HL-60/S4 (cell line): ENCODE results near the gene ANO1.

Source experiments
- in situ Hi-C: fragments of 300-500 bp; cut with MboI; formaldehyde crosslinking; loops from 2 replicates; pipeline ENCODE4 v1.14.3; 2022; ENCODE audit warnings: low sequenced_read_pairs

The ANO1 gene

DNA sequence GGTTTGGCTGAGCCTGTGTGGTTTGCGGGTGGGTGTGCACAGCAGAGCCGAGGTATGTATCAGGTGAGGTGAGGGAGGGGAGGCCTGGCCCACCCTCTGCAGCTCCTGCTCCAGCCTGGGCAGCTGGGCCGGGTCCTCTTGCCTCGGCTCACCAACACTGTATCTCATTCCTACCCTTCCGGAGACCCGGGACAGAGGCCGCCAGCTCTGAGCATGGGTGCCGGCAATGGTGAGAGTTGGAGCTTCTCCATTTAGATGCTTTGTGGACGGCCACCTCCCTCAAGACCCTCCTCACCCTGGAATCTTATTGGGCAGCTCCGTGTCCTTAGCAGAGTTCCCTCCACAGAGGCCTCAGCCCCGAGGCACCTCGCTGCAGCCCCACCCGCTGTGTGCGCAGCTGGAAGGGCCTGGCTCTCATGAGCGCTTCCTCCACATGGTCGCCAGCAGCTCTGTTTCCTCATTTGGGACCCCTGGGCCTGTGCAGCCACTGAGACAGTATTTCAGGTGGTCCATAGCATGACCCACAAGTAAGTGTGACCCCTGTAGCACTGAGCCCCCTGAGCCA lies 55.7 kb downstream of the ANO1 start:
- in situ Hi-C loops: no loop called here

DNA sequence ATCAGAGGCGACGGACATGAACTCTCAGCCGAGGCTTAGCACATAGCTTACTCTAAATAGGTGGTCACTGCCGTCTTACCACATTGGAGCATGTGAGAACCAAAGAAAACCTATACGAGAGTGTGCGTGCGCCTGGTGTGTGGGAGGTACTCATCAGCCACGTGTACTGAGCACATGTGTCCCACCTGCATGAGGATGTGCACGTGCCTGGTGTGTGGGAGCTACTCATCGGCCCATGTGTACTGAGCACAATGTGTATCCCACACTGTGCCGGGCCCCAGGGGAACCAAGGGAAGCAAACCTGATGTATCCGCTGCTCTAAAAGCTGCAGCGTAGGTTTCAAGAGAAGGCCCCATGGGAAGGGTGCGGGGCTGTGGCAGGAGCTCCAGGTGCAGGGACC lies 56.4 kb downstream of the ANO1 start:
- in situ Hi-C loops: no loop called here

DNA sequence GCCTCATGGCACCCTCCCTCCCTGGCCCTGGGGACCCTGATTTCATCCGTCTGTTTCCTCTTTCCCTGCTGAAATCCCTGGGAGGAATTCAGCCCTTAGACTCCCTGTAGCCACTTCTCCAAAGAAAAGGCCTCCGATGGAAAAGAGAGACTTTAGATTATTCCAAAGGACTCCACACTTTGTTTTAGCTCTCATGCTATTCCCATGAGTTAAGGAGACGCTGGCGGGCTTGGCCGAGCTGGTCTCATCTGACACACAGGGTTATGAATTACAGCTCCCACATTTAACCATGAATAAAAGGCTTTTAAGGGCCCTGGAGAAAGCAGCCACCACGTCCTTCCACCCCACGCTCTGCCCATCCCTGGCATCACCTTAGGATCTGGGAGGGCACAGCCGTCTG lies 57.0 kb downstream of the ANO1 start:
- in situ Hi-C loops: no loop called here

- in situ Hi-C loops: no loop called here
These were observed 57.5 kb downstream of the ANO1 start for GRCh38 chr11:70135625-70136059.

DNA sequence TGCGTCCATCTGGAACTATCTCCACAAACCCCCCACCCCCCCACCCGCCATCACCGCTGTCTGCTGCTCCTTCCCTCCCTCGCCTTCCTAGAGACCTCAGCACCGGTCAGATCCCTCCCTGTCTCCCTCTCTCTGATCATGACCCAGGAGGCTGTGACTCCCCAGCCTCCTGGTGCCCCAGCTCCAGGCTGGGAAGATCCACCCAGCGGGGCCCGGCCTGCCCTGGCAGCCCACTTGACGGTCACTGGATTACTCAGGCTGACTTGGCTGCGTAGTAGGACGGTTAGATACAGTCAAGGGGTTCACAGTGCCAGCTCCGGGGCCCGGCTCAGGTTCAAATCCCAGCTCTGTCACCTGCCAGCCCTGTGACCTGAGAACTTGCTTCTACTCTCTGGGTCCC lies 59.3 kb downstream of the ANO1 start:
- in situ Hi-C loops: no loop called here

- in situ Hi-C loops: no loop called here
These were observed 60.3 kb downstream of the ANO1 start for GRCh38 chr11:70138403-70138802.

DNA sequence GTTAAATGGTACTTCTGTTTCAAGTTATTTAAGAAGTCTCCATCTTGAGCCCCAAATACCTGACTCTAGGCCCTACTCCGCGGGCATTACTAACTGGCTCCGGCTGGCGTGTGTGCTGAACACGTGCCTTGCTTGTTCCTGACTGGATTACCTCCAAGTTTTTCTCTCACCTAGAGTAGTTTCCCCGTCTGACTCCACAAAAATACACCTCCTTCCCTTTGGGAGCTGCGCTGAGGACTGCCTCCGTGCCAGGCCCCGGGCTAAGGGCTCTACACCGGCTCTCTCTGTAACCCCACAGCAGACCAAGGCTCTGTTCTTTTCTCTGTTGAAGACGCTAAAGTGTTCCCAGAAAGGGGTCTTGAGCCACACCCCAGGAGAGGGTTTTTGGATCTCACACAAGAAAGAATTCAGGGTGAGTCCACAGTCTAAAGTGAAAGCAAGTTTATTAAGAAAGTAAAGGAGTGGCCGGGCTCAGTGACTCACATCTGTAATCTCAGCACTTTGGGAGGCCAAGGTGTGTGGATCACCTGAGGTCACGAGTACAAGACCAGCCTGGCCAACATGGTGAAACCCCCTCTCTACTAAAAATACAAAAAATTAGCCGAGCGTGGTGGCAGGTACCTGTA lies 61.8 kb downstream of the ANO1 start:
- in situ Hi-C loops: no loop called here

DNA sequence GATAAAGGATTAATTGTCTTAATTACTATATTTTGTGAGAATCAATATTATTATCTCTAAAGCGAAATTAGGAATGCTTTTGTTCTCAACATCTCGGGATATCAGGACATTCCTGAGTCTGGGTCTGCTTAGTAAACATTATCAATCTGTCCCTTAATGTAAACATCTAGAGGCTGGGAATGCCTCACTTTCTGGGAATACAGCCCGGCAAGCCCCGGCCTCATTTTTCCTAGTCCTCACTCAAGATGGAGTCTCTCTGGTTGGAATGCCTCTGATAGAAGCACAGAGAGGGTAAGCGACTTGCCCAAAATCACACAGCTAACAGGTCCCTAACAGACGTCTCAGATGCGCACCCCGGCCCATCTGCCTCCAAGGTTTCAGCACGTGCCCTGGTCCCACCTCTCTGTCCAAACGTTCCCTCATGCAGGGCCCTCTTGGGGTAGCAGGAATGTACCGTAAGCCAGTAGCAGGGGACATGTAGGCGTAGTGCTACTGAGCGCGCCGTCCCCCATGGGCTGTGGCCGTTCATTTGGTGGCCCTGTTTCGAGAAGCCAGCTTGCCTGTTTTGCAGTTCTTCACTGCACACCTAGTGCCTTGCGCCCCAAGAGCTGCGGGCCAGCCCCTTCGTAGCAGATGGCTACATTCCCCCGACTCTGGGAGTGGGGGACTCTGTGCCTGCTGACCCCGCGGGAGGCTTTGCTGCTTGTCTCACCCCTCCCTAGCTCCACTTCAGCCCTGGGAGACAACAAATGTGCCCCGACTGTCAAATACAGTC lies 62.8 kb downstream of the ANO1 start:
- in situ Hi-C loops: no loop called here

GRCh38 chr11:70141486-70142220 lies 63.5 kb downstream of the ANO1 start:
- in situ Hi-C loops: no loop called here

- in situ Hi-C loops: no loop called here
These were observed 64.2 kb downstream of the ANO1 start for GRCh38 chr11:70142221-70142875.

- in situ Hi-C loops: no loop called here
These were observed 66.1 kb downstream of the ANO1 start for GRCh38 chr11:70144262-70144661.

DNA sequence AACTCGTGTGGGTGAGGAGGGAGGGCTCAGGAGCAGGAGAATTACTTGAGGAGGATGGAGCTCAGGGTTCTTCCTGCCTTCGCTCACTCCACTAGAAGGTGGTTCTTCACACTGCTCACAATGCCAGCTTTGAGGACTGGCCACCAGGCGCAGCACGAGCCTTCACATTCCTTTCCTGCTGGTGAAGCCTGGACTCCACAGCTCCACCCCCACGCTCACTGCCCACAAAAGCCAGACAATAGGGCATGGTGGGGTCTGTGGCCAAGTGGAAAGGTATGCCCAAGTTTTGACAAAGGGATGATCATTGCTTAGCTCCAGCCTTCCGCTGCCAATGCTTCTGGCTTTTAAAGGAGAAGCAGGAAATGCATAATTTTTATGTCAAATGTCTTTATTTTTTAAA lies 67.0 kb downstream of the ANO1 start:
- in situ Hi-C loops: no loop called here

DNA sequence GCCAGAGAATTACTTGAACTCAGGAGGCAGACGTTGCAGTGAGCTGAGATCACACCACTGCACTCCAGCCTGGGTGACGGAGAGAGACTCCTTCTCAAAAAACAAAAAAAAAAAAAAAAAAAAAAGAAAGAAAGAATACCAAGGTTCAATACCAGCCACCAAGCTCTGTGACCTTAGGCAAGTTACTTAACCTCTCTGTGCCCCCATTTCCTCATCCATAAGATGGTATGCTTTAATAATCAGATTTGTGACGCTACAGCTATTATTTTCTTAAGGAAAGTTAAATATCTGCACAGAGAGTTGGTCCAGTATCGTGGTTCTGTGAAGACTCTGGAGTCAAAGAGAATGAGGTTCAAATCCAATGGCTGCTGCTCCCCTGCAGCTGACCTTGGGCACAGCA lies 67.7 kb downstream of the ANO1 start:
- in situ Hi-C loops: no loop called here

- in situ Hi-C loops: no loop called here
These were observed 68.2 kb downstream of the ANO1 start for GRCh38 chr11:70146299-70146698.

DNA sequence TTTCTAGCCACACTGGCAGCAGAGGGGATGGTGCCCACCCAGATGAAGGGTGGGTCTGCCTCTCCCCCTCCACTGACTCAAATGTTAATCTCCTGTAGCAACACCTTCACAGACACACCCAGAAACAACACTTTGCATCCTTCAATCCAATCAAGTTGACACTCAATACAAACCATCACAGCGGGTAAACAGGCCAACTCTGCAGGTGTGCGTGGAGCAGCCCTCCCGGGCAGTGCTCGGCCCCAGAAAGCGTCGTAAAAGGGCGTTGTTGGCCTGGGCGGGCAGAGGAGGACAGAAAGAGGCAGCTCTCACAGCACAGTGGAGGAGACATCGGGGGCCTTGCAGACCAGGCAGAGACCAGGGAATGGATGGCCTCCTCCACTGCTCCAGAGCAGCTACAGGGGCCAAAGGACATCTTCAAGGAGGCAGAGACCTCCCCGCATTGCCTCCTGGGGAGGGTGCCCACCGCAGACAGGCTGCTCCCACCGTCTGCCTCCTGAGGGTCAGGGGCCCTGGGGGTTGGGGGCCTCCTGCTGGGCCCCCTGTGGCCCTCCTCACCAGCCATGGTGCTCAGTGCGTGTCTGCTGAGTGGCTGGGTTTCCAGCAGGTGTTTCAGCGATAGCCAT lies 68.9 kb downstream of the ANO1 start:
- in situ Hi-C loops: no loop called here

- in situ Hi-C loops: no loop called here
These were observed 69.6 kb downstream of the ANO1 start for GRCh38 chr11:70147668-70148067.

- in situ Hi-C loops: no loop called here
These were observed 73.6 kb downstream of the ANO1 start for GRCh38 chr11:70151671-70152070.

DNA sequence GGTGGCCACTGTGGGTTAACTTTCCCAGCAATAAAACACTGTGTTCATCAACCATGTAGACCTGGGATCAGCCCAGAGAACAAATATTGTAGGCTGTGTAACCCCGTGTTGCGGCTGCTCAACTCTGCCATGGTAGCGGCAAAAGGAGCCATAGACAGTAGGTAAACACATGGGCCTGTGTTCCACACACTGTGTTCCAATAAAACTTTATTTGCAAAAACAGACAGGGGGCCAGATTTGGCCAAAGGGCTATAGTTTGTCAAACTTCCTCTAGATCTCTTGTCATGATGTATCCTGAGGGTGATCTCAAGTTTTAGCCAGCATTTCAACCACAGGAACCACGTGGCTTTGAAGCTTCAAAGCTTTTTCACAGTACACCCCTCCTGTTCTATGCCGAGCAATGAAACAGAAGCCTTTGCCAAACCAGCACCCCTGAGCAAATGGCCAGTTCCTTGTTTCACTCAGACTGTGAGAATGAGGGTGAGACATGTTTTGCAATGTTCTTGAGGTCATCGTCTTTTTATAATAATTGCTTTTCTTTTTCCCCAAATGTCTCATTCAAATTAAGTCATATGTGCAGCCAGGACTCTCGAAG lies 75.1 kb downstream of the ANO1 start:
- in situ Hi-C loops: no loop called here

DNA sequence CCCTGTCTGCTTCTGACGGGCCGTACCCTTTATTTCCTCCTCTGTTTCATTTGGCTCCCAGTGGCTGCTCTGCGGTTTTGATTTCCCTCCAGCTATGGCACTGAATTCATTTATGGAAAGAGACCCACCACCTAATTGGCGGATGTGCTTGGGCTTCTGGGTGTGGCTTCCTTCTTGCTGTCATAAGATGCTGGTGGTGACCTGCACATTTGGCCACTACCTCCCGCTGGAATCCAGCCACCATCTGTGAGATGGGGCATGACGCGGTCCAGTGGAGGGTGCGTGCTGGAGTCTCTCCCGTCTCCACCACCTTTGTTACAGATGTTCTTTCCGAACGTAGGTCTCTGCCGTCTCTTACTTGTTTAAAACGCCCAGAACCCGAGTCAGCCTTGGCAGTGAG lies 77.3 kb downstream of the ANO1 start:
- in situ Hi-C loops: no loop called here

GRCh38 chr11:70156291-70157037 lies 78.3 kb downstream of the ANO1 start:
- in situ Hi-C loops: no loop called here
